Effector CD8-positive, alpha-beta T cell (primary cell): ENCODE measurements around the gene SYTL3.
"Not testable (repeated sequence)": the region's sequence is repeated elsewhere in the genome, so short reads cannot be mapped to it uniquely, and the experiment has no call there.

Source experiments
- DNase-seq: peaks from one replicate; lab custom pipeline; 2025; lab: John Stamatoyannopoulos, UW

Gene SYTL3

DNA sequence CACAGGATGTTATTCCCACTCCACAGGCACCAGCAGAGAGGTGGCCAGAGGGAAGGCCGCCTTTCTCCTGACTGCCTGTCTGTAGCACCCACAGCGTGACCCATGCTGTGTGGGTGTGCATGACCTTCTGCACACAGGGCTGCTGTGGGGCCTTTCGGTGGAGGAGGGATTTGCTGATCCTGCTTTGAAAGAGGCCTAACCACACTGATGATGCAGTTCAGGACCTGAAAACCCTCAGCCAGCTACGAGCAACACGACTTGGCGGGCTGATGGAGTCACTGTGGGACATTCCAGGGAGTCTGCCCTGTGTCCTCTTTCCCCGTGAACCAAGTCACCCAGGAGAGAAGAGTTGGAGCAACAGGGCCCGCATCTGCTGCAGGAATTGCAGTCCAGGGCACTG is 49.1 kb downstream of the SYTL3 start:
- no peak for DNase-seq

DNA sequence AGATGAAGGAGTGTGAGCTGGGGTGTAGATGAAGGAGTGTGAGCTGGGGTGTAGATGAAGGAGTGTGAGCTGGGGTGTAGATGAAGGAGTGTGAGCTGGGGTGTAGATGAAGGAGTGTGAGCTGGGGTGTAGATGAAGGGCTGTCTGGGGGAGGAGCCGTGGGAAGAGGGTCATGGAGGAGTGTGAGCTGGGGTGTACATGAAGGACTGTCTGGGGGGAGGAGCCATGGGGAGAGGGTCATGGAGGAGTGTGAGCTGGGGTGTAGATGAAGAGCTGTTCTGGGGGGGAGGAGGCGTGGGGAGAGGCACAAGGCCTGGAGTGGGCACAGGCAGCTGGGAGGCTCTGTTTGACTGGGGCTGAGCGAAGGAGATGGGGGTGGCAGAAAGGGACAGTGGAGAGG is 51.4 kb downstream of the SYTL3 start:
- not testable (repeated sequence) for DNase-seq

DNA sequence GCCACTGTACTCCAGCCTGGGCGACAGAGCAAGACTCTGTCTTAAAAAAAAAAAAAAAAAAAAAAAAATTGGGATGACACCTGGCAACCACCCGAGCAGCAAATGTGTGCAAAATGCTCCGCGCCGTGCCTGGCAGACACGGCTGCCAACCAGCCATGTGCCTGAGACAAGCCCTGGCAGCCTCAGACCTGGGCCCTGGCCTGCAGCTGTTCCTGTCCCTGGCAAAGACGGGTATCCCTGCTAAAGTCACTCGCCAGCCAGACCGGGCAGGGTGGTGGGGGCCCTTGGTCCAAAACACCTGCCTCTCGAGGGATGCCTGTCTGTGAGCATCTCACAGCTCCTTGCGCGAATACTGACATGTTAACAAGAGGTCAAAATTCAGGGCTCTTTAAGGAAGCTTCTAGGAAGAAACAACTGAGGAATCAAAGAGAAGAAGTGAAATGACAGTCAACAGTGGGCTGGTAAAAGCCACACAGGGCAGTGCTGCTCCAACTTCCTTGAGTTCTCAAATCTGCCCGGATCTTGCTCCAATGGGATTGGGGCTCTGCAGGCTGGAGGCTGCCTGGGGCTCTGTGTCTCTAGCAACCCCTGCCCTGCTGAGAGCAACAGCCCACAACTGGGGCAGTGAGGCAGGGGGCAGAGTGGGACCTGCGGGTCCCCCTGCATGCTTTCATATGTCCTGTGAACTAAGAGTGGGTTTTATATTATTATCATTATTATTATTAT is 53.4 kb downstream of the SYTL3 start:
- no peak for DNase-seq

DNA sequence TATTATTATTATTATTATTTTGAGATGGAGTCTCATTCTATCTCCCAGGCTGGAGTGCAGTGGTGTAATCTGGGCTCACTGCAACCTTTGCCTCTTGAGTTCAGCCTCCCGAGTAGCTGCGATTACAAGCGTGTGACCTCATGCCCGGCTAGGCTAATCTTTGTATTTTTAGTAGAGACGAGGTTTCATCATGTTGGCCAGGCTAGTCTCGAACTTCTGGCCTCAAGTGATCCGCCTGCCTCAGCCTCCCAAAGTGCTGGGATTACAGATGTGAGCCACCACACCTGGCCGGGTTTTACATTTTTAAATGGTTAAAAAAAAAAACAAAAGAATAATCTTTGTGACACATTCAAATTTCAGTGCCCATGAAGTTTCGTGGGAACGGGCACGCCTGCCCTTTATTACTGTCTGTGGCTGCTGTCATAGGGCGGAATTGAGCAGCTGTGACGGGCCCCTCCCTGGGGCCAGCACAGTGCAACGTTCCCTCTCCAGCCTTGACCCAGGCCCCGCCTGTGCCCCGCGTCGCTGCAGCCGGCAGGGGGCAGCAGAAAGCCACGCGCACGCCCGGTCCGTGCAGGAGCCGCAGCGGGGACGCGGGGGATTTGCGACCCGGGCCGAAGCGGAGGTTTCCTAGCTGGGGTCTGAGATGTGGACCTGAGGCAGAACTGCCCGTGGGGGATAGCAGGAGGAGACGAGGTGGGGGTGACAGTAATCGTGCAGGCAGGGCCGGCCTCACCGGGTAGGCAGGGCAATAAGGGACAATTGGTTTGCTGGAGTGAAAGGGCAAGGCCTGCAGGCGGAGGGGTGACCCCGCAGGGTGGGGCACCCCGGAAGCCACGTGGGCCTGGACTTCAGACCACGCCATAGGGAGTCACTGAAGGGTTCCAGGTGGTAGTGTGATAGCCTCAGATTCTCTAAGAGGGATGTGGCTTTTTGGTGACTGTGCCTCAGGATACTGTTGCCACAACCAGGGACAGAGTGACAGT is 54.3 kb downstream of the SYTL3 start:
- DNase-seq, result peak; percentile 68

DNA sequence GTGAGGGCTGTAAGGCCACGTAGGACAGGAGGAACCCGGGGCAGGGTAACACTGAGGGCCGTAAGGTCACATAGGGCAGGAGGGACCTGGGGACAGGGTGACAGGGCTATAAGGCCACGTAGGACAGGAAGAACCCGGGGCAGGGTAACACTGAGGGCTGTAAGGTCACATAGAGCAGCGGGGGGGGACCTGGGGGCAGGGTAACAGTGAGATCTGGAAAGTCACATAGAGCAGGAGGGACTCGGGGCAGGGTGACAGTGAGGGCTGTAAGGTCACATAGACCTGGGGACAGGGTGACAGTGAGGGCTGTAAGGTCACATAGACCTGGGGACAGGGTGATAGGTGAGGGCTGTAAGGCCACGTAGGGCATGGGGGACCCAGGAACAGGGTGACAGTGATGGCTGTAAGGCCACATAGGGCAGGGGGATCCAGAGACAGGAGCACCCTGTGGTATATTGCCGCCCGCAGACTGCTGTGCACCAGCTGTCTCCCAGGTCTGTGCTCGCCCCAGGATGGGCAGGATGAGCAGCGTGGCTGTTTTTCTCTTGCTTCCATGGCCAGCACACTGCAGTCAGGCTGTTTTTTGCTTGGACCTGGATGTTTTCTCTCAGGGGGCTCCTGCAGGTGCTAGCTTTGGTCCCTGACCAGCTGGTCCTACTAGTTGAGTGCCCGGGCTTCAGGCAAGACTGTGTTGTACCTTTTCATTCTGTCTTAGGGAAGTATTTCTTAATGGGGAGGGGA is 55.7 kb downstream of the SYTL3 start:
- no peak for DNase-seq

DNA sequence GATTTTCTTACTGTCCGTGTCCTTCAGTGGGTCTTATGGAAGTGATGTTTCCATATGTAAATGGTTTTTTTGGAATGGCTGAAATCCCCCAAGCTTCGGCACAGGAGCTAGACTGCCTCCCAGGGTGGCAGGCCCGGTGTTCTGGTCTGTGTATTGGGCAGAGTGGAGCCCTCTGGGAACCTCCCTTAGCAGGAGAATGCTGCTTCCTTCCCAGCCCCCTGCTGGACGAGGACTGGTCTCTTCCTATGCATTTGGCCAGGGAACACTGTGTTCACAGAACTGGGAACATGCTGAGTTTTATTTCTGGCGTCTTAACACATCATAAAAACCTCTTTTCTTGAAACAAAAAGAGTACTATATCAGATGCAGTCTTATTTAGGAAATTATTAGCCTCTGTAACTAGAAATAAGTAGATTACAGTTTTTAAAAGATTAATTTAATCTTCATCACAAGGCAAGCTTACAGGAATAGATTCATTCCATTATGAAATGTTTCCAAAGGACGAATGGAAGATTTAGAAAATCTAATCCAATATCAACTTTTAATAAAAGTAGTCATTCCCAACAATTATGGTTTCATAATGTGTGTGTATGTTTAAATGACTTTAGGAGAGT is 56.6 kb downstream of the SYTL3 start:
- no peak for DNase-seq

DNA sequence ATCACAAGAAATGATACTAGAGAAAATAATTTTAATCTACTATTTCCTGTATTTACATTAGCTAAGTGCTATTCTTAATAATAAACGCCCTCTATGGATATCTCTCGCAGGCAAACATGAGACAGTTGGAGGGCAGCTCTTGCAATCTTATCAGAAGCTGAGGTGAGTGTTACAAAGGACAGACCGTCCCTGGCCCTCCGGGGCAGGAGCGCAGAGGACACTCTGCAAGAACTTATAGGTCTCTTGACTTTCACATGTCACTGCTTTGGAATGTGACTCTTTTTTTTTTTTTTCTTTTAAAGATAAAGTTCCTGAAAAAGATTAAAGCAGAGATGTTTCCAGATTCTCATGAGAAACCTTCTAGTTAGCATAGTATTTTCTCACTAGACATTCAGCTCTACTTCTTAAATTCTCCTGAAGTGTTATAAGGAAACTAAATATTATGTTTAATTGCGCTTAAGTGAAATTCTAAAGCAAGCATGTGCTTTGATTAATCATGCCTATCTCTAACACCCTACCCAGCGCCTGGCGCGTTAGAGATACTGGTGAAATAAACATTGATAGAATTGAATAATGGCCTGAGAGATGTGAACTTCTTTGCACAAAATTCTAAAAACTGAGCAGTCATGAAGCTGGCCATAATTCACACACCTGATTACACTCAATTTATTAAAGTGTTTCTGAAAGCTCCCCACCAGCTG is 57.4 kb downstream of the SYTL3 start:
- DNase-seq, result no peak

DNA sequence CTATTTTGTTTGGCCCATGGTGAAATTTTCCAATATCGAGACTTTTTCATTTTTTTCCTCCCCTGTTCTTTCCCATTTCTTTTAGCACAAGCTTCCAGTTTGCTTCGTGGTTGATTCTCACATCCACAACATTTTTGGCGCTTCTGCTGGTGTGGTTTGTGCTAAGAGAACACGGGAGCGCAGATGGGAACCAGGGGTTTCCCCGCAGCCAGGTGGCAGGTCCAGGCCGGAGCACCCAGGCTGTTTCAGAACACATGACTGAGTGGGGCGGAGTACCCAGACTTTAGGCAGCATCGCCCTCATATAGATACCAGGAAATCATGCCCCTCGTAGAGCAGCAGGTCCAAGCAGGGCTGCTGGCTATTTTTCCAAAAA is 58.0 kb downstream of the SYTL3 start:
- DNase-seq, result no peak

DNA sequence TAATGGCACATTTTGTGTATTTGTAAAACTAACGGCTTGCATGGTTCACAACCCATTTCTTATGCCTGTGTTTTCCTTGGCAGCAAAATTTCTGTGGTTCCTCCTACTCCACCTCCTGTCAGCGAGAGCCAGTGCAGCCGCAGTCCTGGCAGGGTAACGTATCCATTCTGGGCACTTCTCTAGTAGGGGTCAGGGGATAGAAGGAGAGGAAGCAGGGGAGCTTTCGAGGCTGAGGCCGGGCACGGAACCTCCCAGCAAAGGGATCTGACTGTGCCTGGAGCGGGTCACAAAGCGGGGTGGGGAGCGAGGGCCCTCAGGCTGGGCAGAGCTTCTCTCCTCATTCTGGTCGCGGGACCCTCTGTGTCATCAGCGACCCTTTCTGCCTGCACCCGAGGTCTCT is 58.4 kb downstream of the SYTL3 start:
- no peak for DNase-seq

DNA sequence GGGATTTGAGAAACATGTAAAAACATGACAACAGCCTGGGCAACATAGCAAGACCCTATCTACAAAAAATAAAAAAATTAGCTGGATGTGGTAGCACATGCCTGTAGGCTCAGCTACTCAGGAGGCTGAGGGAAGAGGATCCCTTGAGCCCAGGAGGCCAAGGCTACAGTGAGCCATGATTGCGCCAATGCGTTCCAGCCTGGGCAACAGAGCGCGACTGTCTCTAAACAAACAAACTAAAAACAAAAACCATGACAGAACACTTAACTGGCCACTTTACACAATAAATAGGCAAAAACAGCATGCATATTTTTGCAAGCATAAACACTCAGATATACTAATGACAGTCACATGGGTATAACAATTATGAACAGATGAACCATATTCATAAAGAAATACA is 60.0 kb downstream of the SYTL3 start:
- no peak for DNase-seq

DNA sequence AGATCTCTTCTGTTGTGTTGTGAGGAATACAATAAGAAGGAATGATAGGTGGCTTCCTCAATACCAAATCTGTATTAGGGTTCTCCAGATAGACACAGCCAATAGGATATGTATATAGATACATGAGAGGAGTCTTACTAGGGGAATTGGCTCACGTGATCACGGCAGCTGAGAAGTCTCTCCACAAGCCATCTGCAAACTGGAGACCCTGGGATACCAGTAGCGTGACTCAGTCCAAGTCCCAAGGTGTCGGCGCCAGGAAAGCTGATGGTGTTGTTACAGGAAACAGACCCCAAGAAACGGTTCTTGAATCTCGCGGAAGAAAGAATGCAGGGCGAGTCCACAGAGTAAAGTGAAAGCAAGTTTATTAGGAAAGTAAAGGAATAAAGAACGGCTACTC is 61.4 kb downstream of the SYTL3 start:
- no peak for DNase-seq

DNA sequence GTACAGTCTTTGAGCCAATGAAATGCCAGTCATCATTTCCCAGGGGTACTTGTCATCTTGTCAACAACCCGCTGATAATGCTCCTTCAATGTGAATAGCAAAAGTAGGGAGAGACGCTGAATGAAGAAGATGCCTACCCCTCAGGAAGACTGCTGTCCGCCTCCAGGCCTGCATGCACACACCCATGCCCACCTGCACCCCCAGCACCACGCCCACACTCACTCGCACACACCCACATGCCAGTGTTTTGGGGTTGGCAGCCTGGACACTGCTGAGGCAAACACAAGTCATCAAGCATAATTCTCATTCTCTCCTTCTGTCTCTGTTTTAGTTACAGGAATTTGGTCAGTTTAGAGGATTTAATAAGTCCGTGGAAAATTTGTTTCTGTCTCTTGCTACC is 63.6 kb downstream of the SYTL3 start:
- DNase-seq, result no peak

DNA sequence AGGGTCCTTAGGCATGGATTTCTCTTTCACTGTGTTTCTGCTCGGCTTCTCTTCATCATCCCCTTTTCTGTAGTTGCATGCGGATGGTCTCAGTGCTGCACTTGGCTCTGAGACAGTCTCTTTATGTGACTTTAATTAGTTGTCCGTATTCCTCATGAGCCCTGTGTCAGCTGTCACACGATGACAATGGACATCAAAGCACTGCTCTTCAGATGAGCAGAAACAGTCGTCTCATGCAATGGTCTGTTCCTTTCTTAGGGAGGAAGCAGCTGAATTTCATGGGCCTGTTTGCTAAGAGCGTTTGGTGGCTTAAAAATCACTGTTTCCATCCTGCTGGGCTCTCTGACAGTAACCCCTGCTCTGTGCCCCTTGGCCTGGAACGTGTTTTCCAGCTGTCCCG is 64.9 kb downstream of the SYTL3 start:
- no peak for DNase-seq

DNA sequence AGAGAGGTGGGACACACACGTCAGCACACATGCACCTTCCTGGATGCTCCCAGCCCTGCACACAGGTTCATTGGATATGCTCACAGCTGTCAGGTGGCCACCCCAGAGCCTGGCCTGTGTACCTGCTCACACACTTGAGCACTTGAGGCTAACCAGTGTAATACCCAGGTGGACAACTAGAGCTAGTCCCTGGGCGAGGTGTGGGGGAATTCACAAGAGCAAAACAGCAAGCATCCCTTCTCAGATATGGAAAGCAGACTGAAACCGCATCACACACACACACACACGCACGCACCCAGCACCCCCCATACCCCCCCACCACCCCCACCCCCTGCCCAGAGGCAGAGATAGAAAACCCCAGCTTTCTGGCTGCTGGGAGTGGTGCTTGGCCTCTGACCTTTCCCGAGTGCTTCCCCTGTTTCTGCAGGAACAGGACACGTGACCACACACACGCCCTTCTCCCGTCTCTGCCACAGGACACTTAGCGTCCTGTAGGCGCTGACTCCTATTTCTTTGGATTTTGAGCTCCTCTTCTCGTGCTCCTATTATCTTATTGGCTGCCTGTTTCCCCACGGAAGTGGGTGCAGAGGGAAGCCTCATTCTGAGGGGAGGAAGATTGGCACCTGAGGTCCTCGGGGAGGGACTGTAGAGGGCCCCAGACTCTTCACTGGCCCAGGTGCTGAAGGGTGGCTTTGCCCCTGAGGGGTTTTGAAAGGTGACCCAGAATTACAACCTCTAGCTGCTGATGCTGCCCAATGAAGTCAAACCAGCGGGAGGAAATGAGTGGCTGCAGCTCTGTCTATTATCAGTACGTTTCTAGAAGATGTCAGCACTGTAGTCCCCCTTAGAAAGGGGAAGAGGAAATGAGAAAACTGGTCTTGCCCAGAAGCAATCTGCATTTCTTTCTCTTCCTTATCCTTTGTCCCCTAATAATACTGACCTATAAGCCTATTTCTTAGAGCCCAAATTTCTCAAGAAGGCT is 65.8 kb downstream of the SYTL3 start:
- no peak for DNase-seq

DNA sequence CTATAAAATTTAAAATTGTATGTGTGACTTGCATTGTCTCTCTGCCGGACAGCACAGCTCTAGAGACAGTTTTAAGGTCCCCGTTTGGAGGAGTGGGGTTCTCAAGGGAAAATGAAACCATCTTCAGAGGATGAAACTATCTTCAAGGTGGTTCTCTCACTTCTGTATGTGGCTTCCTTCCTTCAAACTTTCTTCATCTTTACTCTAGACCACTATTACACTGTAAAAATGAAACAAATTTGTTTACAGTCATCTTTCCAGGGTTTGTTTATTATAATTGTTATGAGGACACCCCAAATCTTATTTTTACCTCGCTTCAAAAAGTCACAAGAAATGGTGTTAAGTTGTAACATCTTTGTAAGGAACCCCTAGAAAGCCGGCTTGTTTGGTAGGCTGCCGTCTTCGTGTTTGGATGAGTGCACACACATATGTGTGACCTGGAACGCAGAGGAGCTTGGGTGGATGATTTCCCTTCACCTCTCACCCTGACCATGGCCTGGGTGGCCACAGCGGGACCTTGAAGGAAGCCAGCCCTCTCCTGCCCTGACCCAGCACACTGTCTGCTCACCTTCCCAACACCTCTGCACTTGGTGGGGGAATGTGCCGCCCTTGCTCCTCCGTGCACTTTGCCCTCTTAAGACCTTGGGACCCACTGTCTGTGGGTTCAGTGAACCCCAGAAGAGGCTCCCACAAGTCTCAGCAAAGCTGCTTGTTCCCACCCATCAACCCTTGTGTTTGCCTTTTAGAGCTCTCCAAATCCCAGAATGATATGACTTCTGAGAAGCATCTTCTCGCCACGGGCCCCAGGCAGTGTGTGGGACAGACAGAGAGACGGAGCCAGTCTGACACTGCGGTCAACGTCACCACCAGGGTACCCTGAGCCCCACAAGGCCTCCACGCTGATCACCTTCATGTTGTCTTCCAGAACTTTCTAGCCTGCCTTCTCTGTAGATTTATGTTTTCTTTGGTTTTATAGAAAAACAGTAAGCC is 67.8 kb downstream of the SYTL3 start:
- DNase-seq, result no peak

DNA sequence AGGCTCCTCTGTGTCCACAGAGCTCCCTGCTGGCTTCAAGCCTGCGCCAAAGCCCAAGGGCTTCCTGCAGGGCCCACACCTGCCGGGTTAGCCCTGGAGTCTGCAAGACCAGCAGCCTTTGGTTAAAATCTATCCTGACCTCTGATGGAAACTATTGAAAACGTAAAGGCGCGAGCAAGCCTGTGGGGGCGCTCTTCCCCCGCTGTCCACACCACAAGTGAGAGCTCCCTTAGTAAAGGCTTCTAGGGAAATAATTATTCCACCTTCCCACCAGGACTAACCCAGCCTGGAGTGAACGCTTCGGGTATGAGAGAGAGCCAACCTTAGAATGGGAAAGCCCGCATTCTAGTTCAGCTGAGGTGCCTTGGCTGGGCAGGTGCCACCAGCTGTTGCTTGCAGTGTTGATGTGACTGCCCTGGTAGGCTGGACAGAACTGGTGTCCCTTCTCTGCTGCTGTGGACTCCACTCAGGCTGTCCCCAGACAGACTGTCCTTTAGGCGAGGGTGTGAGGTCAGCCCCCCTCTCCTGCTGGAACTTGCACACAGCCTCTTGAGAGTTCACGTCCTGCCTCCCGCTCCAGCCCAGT is 68.7 kb downstream of the SYTL3 start:
- DNase-seq, result no peak

DNA sequence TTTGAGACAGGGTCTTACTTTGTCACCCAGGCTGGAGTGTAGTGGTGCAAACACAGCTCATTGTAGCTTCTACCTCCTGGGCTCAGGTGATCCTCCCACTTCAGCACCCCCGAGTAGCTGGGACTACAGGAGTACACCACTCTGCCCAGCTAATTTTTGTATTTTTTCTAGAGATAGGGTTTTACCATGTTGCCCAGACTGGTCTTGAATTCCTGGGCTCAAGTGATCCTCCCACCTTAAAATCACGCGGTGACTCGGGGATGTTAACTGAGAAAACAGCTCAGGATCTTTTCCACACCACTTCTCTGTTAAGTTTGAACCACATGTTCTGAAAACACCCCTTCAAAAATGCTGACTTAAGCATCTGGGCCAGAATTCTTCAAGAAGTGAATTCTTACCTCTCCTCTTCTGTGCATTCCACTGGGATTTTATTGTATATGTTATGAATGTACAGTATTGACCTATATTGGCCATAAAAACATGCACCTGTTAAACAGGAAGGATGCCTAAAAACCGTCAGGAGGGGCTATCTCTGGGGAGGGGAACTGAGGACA is 72.4 kb downstream of the SYTL3 start:
- DNase-seq, result no peak

DNA sequence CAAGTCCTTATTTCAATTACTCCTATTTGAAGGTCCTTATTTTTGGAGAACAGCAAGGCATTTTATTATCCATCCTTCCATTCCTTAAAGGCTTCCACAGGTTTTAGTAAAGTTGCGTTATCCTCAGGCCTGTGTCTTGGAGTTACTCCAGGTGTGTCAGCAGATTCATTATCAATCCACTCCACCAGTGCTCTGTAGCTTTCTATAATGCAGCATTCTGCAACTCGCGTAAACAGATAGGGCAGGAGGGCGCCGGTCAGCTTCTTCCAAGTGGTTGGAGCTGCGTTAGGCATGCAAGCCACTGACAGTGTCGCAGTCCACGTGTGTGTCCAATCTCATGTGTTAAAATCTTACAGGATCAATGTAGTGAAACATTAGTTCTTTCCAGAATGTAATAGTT is 75.8 kb downstream of the SYTL3 start:
- no peak for DNase-seq
